ENCODE measurements around the gene PSMC3IP. TPM values are rescaled to one million over a fixed set of nuclear protein-coding genes. Genes with fewer than 3 reads are reported as not detected.

PSMC3IP gene
- total and polyA plus RNA-seq, 2 experiments from 2014 or later, result 18.5 to 29.5 TPM

- H3K9me2 ChIP-seq (ENCODE audit: insufficient read depth), result no peaks in the 10 kb centered on the region
- TF ChIP-seq NANOG (IDR thresholded peaks at IDR 0.05; ENCODE audit: borderline replicate concordance) (no peak), STAT1 (IDR thresholded peaks at IDR 0.05; ENCODE audit: unreplicated experiment) (no peak), POLR2AphosphoS5 (IDR thresholded peaks at IDR 0.05; ENCODE audit: low read depth) (no peak), ZNF114 (CRISPR knock-in tag; IDR thresholded peaks at IDR 0.05) (no peak), ZNF462 (CRISPR knock-in tag; IDR thresholded peaks at IDR 0.05) (no peak), EZH2phosphoT487 (IDR thresholded peaks at IDR 0.05; ENCODE audit: unreplicated experiment) (no peak), ZNF331 (CRISPR knock-in tag; IDR thresholded peaks at IDR 0.05; ENCODE audit: low read depth) (no peak), CTCF (conservative IDR thresholded peaks at IDR 0.05; ENCODE audit: low read depth in 2 of 2) (no peak), REST (IDR thresholded peaks at IDR 0.05; ENCODE audit: unreplicated experiment) (no peak), JUNB (IDR thresholded peaks at IDR 0.05; ENCODE audit: unreplicated experiment) (no peak), CREB1 (CRISPR knock-in tag; IDR thresholded peaks at IDR 0.05; ENCODE audit: low read depth) (no peak), EZH2 (IDR thresholded peaks at IDR 0.05; ENCODE audit: low read depth, unreplicated experiment) (no peak), ETS1 (IDR thresholded peaks at IDR 0.05) (no peak)
- H3K27me3 ChIP-seq (ENCODE audit: insufficient read depth), result no peaks in the 10 kb centered on the region
- H4K20me1 ChIP-seq (replicated peaks; ENCODE audit: insufficient read depth), result peaks cover 45% of the 10 kb centered on the region
- no peaks in the 10 kb centered on the region for H3K9me3 Mint-ChIP-seq
- DNase-seq (ENCODE audit: low spot score) (no peak), ATAC-seq (no peak)
- peaks cover 88% of the 10 kb centered on the region for H3K79me2 ChIP-seq (replicated peaks; ENCODE audit: insufficient read depth)
- H3K36me3 Mint-ChIP-seq (ENCODE audit: low read depth), result no peaks in the 10 kb centered on the region
- no peak overlapping the region for H3K4me3 ChIP-seq
- peaks cover 6% of the 10 kb centered on the region; the same call in 2 of the 3 replicates for H3K4me1 Mint-ChIP-seq
- no peak overlapping the region for H2AFZ ChIP-seq
- H3K27me3 Mint-ChIP-seq (ENCODE audit: insufficient read depth, low read depth, poor library complexity), result peaks cover 4% of the 10 kb centered on the region
- H3K4me2 ChIP-seq, result no peak overlapping the region
- no peak overlapping the region for H3K4me3 Mint-ChIP-seq
- H3K27ac Mint-ChIP-seq, result no peak overlapping the region
- no peak overlapping the region for H3K27ac ChIP-seq (ENCODE audit: low read depth)
- H3F3A ChIP-seq (replicated peaks; ENCODE audit: low read depth), result no peaks in the 10 kb centered on the region; the same call in 1 of the 2 replicates
- H3K4me1 ChIP-seq (ENCODE audit: insufficient read depth), result peaks cover 9% of the 10 kb centered on the region
- H3K36me3 ChIP-seq (ENCODE audit: insufficient read depth), result no peaks in the 10 kb centered on the region
Observed at GRCh38 chr17:42603318-42603717, 25.8 kb upstream of the PSMC3IP start.
